Vagina (tissue), 2 donors: Measurements from ENCODE around the gene CFAP58.

Source experiments
- CTCF ChIP-seq, 3 experiments: fragments of 450-650 bp in 2 of 3; fragments of 200-600 bp in 1 of 3; sonication (generic) in 1 of 3; IDR thresholded peaks; one replicate each; pipeline ENCODE4 v1.5.1; 2017 to 2019; ENCODE audit warnings: antibody characterized with exemption in 3 of 3, mild to moderate bottlenecking in 2 of 3, moderate library complexity in 2 of 3
- POLR2A ChIP-seq, 2 donors: fragments of 450-650 bp; IDR thresholded peaks; one replicate each; pipeline ENCODE4 v1.6.1; 2017; ENCODE audit warnings: antibody characterized with exemption in 2 of 2, mild to moderate bottlenecking in 2 of 2, moderate library complexity in 2 of 2

- TF ChIP-seq CTCF (IDR thresholded peaks at IDR 0.05) (no peak), POLR2A (IDR thresholded peaks at IDR 0.05) (no peak)
Measured at GRCh38 chr10:104434601-104435000, 81.0 kb downstream of the CFAP58 start.
